ENCODE measurements around the gene TYW1B.

DNA sequence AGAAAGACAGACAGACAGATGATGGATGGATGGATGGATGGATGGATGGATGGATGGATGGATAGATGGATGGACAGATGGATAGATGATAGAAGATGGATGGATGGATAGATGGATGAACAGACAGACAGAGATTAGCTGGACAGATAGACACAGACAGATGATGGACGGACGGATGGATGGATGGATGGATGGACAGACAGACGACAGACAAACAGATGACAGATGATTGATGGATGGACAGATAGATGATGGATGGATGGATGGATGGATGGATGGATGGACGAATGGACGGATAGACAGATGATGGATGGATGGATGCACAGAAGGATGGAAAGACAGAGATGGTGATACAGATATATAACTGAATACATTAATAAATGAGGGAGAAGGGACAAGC lies 224.9 kb downstream of the TYW1B start:
- TF ChIP-seq, protein P1, sequence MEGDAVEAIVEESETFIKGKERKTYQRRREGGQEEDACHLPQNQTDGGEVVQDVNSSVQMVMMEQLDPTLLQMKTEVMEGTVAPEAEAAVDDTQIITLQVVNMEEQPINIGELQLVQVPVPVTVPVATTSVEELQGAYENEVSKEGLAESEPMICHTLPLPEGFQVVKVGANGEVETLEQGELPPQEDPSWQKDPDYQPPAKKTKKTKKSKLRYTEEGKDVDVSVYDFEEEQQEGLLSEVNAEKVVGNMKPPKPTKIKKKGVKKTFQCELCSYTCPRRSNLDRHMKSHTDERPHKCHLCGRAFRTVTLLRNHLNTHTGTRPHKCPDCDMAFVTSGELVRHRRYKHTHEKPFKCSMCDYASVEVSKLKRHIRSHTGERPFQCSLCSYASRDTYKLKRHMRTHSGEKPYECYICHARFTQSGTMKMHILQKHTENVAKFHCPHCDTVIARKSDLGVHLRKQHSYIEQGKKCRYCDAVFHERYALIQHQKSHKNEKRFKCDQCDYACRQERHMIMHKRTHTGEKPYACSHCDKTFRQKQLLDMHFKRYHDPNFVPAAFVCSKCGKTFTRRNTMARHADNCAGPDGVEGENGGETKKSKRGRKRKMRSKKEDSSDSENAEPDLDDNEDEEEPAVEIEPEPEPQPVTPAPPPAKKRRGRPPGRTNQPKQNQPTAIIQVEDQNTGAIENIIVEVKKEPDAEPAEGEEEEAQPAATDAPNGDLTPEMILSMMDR (IDR thresholded peaks at IDR 0.05; ENCODE audit: extremely low read depth in 1 of 2, insufficient read depth in 1 of 2, low read depth in 1 of 2, low read length in 2 of 2), result no peak
- TF ChIP-seq POLR2A (IDR thresholded peaks at IDR 0.05; ENCODE audit: low read depth, low read length) (no peak), EZH2 (IDR thresholded peaks at IDR 0.05; ENCODE audit: borderline replicate concordance, low read depth, low read length, severe bottlenecking) (no peak), MYC (IDR thresholded peaks at IDR 0.05; ENCODE audit: low read depth, low read length) (no peak), JUN (IDR thresholded peaks at IDR 0.05; ENCODE audit: borderline replicate concordance, insufficient read depth, insufficient read length, low read depth) (no peak)
- TF ChIP-seq, protein P2, sequence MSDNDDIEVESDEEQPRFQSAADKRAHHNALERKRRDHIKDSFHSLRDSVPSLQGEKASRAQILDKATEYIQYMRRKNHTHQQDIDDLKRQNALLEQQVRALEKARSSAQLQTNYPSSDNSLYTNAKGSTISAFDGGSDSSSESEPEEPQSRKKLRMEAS (IDR thresholded peaks at IDR 0.05; ENCODE audit: insufficient read depth, insufficient read length), result no peak
